DOHH2 (cell line): ENCODE data around the gene SYNDIG1.

Experiments used
- H3F3A ChIP-seq: fragments of 200-600 bp; sonication (generic), shearing (Covaris generic); 2 replicates; pipeline ENCODE4 v1.6.0; 2016; ENCODE audit warnings: antibody characterized with exemption, mild to moderate bottlenecking; ENCODE audit not compliant: control insufficient read depth, insufficient read depth
- H3K27ac ChIP-seq: fragments of 200-600 bp; sonication (generic); 2 replicates; pipeline ENCODE4 v1.5.1; 2014; ENCODE audit warnings: low read depth, mild to moderate bottlenecking, low read length, moderate library complexity
- H3K27me3 ChIP-seq: fragments of 200-600 bp; sonication (generic); 2 replicates; pipeline ENCODE4 v1.6.1; 2014; ENCODE audit warnings: mild to moderate bottlenecking, low read length, mixed read lengths; ENCODE audit not compliant: control insufficient read depth
- H3K36me3 ChIP-seq: fragments of 200-600 bp; sonication (generic); 2 replicates; pipeline ENCODE4 v1.6.1; 2014; ENCODE audit warnings: mild to moderate bottlenecking, low read length, moderate library complexity, mixed read lengths; ENCODE audit not compliant: control insufficient read depth
- H3K4me1 ChIP-seq: fragments of 200-600 bp; sonication (generic); 2 replicates; pipeline ENCODE4 v1.6.1; 2014; ENCODE audit warnings: mild to moderate bottlenecking, low read length, mixed read lengths; ENCODE audit not compliant: control insufficient read depth
- H3K4me2 ChIP-seq: fragments of 200-600 bp; sonication (generic); 2 replicates; pipeline ENCODE4 v1.6.0; 2014; ENCODE audit warnings: mild to moderate bottlenecking, low read length, moderate library complexity
- H3K4me3 ChIP-seq: fragments of 200-600 bp; sonication (generic); 2 replicates; pipeline ENCODE4 v1.5.1; 2014; ENCODE audit warnings: mild to moderate bottlenecking, low read length, mixed read lengths
- H3K79me2 ChIP-seq: fragments of 200-600 bp; sonication (generic); 2 replicates; pipeline ENCODE4 v1.6.1; 2014; ENCODE audit warnings: mild to moderate bottlenecking, low read length, mixed read lengths; ENCODE audit not compliant: control insufficient read depth
- H3K9me2 ChIP-seq: fragments of 200-600 bp; sonication (generic); replicated peaks from 2 replicates; pipeline ENCODE4 v1.6.1; 2014; ENCODE audit warnings: mild to moderate bottlenecking, low read length, mixed read lengths; ENCODE audit not compliant: control insufficient read depth
- H3K9me3 ChIP-seq: fragments of 200-600 bp; sonication (generic); 2 replicates; pipeline ENCODE4 v1.6.1; 2014; ENCODE audit warnings: antibody characterized with exemption, low read length, mixed read lengths; ENCODE audit not compliant: control insufficient read depth, insufficient read depth
- H4K20me1 ChIP-seq: fragments of 200-600 bp; sonication (generic); 2 replicates; pipeline ENCODE4 v1.6.0; 2014; ENCODE audit warnings: low read depth, mild to moderate bottlenecking, antibody characterized with exemption, low read length, moderate library complexity; ENCODE audit not compliant: control insufficient read depth, insufficient read depth
- EZH2phosphoT487 ChIP-seq: fragments of 200-600 bp; sonication (generic); IDR thresholded peaks from 2 replicates; pipeline ENCODE4 v1.6.1; 2017; ENCODE audit warnings: borderline replicate concordance, mild to moderate bottlenecking, antibody characterized with exemption, low read length, moderate library complexity, mixed read lengths
- TF ChIP-seq, protein P1 (sequence below): fragments of 200-600 bp; sonication (generic); IDR thresholded peaks from one replicate; pipeline ENCODE4 v1.5.1; 2014; ENCODE audit warnings: antibody characterized with exemption, mild to moderate bottlenecking, low read depth, low read length; ENCODE audit not compliant: poor library complexity, severe bottlenecking

Gene SYNDIG1

GRCh38 chr20:24698189-24698588 is 228.8 kb downstream of the SYNDIG1 start:
- Histone ChIP-seq H3K79me2 (no peaks in the 10 kb centered on the region), H3K27ac (no peak overlapping the region), H3K27me3 (no peaks in the 10 kb centered on the region; the same call in 1 of the 2 replicates), H3K9me3 (no peaks in the 10 kb centered on the region), H3K4me3 (no peak overlapping the region), H4K20me1 (no peaks in the 10 kb centered on the region), H3K36me3 (no peaks in the 10 kb centered on the region), H3K9me2 (no peaks in the 10 kb centered on the region), H3K4me1 (peaks cover 18% of the 10 kb centered on the region), H3K4me2 (peak overlapping the region; percentile 19; the same call in 1 of the 2 replicates), H3F3A (no peaks in the 10 kb centered on the region)
- TF ChIP-seq EZH2phosphoT487, result no peak
- TF ChIP-seq, protein P1, sequence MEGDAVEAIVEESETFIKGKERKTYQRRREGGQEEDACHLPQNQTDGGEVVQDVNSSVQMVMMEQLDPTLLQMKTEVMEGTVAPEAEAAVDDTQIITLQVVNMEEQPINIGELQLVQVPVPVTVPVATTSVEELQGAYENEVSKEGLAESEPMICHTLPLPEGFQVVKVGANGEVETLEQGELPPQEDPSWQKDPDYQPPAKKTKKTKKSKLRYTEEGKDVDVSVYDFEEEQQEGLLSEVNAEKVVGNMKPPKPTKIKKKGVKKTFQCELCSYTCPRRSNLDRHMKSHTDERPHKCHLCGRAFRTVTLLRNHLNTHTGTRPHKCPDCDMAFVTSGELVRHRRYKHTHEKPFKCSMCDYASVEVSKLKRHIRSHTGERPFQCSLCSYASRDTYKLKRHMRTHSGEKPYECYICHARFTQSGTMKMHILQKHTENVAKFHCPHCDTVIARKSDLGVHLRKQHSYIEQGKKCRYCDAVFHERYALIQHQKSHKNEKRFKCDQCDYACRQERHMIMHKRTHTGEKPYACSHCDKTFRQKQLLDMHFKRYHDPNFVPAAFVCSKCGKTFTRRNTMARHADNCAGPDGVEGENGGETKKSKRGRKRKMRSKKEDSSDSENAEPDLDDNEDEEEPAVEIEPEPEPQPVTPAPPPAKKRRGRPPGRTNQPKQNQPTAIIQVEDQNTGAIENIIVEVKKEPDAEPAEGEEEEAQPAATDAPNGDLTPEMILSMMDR, result no peak

DNA sequence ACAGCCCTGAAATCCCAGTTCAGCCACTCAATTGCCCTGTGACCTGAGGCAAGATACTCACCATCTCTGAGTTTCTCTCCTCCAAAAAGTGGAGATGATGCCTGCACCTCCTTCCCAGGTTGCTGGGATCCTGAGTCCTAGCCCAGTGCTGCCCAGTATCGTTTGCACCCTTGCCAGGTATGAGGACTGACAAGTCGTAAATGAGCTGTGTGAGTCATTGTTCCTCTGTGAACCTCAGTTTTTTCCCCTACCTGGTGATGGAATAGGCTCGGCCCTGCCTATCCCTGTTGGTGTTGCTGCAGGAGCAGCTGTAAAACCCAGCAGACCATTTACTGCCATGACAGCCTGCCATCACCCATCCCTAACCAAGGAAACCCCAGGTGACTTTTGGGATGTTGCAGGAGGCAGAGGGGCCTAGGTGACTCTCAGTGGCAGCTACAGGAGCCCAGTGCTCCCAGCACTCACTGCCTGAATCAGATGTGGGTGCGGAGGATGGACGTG is 229.3 kb downstream of the SYNDIG1 start:
- no peak overlapping the region for H3K4me3 ChIP-seq
- TF ChIP-seq, protein P1, result no peak
- no peak for TF ChIP-seq EZH2phosphoT487
- H3F3A ChIP-seq, result no peaks in the 10 kb centered on the region
- H3K4me1 ChIP-seq, result peaks cover 18% of the 10 kb centered on the region
- H4K20me1 ChIP-seq, result no peaks in the 10 kb centered on the region
- H3K27me3 ChIP-seq, result no peaks in the 10 kb centered on the region; the same call in 1 of the 2 replicates
- no peaks in the 10 kb centered on the region for H3K79me2 ChIP-seq
- no peaks in the 10 kb centered on the region for H3K9me2 ChIP-seq
- no peaks in the 10 kb centered on the region for H3K36me3 ChIP-seq
- H3K9me3 ChIP-seq, result no peaks in the 10 kb centered on the region
- 0 out of 2 replicates have a peak overlapping the region, but pooled peaks have one; percentile 19 for H3K4me2 ChIP-seq
- H3K27ac ChIP-seq, result no peak overlapping the region

GRCh38 chr20:24699321-24700165 is 230.1 kb downstream of the SYNDIG1 start:
- Histone ChIP-seq H3K9me3 (no peaks in the 10 kb centered on the region), H3K27ac (no peak overlapping the region), H3K36me3 (no peaks in the 10 kb centered on the region), H3K9me2 (no peaks in the 10 kb centered on the region), H3K27me3 (no peaks in the 10 kb centered on the region; the same call in 1 of the 2 replicates), H3K4me1 (peaks cover 18% of the 10 kb centered on the region), H3K79me2 (no peaks in the 10 kb centered on the region), H3K4me2 (no peak overlapping the region), H3F3A (no peaks in the 10 kb centered on the region), H3K4me3 (no peak overlapping the region), H4K20me1 (no peaks in the 10 kb centered on the region)
- TF ChIP-seq, protein P1, result no peak
- TF ChIP-seq EZH2phosphoT487, result no peak
